ENCODE results near the gene SLC35B1.

SLC35B1 gene, protein sequence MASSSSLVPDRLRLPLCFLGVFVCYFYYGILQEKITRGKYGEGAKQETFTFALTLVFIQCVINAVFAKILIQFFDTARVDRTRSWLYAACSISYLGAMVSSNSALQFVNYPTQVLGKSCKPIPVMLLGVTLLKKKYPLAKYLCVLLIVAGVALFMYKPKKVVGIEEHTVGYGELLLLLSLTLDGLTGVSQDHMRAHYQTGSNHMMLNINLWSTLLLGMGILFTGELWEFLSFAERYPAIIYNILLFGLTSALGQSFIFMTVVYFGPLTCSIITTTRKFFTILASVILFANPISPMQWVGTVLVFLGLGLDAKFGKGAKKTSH

DNA sequence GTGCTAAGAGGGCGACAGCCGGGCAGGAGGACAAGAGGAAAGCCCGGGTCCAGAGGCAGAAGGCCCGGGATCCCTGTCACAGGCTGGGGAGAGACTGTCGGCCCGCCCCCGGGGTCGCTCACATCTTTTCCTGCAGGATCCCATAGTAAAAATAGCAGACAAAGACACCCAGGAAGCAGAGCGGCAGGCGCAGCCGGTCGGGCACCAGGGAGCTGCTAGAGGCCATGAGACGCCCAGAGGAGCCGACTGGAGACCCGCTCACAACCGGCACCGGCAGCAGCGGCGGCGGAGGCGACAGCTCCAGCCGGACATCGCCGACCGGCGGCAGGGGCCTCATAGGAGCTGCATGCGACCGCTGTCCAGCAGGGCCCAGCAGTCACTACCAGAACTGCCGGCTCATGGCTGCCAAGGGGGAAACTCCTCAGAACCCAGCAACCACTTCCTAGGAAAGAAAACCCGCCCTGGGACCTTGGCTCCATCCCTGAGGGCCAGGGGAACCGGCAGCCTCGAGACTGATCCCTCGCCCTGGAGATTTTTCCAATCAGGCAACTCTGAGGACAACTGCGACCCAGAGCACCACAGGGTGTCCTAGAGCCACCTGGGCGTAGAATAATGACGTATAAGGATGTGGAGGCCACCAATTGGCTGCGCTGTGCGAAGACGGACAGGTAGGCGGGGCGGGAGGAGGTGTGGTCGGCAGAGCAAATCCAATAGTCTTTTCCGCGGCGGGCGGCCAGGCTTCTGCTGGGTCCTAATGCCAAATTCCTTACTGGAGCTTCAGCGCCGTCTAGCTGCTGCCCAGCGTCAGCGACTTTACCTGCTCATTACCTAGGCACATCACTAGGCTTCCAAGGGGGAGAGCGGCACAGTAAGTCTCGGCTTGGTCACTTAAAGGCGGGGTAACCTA is at the start of gene SLC35B1:
Gene SLC35B1, minus strand, starts transcription at position 357 of the 907 bp plus-strand sequence. Its CDS starts 131 bp downstream, at position 226.
- DNase-seq (ENCODE audit: low read depth), result peak; percentile 98
- H3K4me3 ChIP-seq (ENCODE audit: low read depth, low read length), result peak within 1 kb of the TSS; percentile 72
- TF ChIP-seq, protein P1, sequence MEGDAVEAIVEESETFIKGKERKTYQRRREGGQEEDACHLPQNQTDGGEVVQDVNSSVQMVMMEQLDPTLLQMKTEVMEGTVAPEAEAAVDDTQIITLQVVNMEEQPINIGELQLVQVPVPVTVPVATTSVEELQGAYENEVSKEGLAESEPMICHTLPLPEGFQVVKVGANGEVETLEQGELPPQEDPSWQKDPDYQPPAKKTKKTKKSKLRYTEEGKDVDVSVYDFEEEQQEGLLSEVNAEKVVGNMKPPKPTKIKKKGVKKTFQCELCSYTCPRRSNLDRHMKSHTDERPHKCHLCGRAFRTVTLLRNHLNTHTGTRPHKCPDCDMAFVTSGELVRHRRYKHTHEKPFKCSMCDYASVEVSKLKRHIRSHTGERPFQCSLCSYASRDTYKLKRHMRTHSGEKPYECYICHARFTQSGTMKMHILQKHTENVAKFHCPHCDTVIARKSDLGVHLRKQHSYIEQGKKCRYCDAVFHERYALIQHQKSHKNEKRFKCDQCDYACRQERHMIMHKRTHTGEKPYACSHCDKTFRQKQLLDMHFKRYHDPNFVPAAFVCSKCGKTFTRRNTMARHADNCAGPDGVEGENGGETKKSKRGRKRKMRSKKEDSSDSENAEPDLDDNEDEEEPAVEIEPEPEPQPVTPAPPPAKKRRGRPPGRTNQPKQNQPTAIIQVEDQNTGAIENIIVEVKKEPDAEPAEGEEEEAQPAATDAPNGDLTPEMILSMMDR (IDR thresholded peaks at IDR 0.05; ENCODE audit: control insufficient read depth, extremely low read depth, insufficient read depth), result peak; percentile 97

DNA sequence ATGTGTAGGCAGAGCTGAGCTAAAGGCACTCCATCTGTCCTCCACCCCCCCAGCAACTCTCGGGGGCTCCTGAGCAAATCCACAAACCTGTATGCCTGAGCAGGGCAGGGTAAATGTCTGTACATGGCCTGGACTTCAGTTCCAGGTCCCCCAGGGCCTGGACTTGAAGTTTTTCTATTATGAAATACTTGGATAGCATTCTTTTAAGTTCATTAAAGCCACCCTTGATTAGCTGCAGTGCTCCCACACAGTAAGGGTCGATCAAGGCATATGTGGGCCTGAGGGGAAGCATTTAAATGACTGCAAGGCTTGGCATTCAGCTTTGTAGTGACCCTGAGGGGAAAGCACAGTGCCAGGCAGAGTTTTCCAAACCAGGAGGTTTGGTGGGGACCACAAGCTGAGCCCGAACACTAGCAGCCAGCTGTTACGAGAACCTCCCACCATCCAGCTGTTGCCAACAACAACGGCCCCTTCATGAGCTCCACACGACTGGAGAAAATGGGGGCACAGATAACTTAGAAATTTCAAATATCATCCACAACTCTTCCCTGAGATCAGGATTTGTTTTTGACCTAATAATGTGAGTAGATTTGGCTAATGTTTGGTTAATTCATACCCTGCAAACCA is 49.5 kb upstream of the SLC35B1 start:
- DNase-seq (ENCODE audit: low read depth), result no peak
- H3K4me3 ChIP-seq (ENCODE audit: low read depth, low read length), result no peak overlapping the region
- TF ChIP-seq, protein P1 (IDR thresholded peaks at IDR 0.05; ENCODE audit: control insufficient read depth, extremely low read depth, insufficient read depth), result no peak

GRCh38 chr17:49756323-49757150 is 48.8 kb upstream of the SLC35B1 start:
- TF ChIP-seq, protein P1 (IDR thresholded peaks at IDR 0.05; ENCODE audit: control insufficient read depth, extremely low read depth, insufficient read depth), result no peak
- no peak for DNase-seq (ENCODE audit: low read depth)
- no peak overlapping the region for H3K4me3 ChIP-seq (ENCODE audit: low read depth, low read length)

DNA sequence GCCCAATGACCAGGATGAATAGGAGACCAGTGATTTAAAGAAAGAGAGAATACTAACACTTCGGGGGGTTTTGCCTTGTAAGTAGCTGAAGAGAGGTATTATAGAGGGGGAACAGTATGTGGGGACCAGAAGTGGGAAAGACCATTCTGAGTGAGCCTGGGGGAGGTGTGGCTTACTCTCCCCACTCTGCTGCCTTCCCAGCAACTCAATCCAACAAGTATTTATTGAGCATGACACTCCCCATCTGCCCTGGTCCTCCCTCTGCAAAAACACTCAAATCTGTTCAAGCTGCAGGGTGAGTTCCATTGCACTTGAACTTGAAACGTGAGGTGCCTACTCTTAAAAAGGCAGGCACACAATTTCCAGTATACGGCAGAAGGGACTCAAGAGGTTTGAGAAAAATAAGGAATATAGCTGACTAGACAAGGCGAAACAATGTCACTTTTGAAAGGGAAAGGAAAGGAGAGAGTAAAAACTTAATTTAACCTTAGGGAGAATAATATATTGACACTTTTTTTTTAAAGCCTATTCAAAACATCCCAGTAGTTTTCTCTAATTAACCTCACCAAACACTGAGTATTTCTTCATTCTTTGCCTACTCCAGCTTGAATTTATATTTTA is 48.0 kb upstream of the SLC35B1 start:
- no peak for DNase-seq (ENCODE audit: low read depth)
- TF ChIP-seq, protein P1 (IDR thresholded peaks at IDR 0.05; ENCODE audit: control insufficient read depth, extremely low read depth, insufficient read depth), result no peak
- H3K4me3 ChIP-seq (ENCODE audit: low read depth, low read length), result no peak overlapping the region

DNA sequence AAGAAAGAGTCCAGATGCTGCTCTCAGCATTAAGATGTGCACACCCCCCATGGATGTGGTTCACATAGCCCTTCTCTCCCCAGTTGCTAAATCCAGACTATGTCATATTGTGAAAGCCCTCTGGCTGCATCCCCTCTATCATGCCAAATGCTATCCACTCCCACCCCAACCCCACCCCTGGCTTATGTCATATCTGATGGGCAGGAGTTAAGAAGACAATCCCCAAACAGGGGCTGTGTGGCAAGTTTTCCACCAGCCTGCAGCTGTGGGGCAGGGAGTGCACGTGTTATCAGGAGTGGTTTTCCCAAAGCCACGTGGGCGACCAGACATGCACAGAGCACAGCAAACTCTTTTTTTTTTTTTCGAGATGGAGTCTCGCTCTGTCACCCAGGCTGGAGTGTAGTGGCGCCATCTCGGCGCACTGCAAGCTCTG is 46.2 kb upstream of the SLC35B1 start:
- no peak for DNase-seq (ENCODE audit: low read depth)
- H3K4me3 ChIP-seq (ENCODE audit: low read depth, low read length), result no peak overlapping the region
- TF ChIP-seq, protein P1 (IDR thresholded peaks at IDR 0.05; ENCODE audit: control insufficient read depth, extremely low read depth, insufficient read depth), result no peak

GRCh38 chr17:49752508-49752907 is 44.7 kb upstream of the SLC35B1 start:
- no peak overlapping the region for H3K4me3 ChIP-seq (ENCODE audit: low read depth, low read length)
- DNase-seq (ENCODE audit: low read depth), result no peak
- TF ChIP-seq, protein P1 (IDR thresholded peaks at IDR 0.05; ENCODE audit: control insufficient read depth, extremely low read depth, insufficient read depth), result no peak
